HG03060 (cell line): ENCODE results near the gene HOXC11.

Experiments used
- ATAC-seq: cut with Tn5 transposase; IDR thresholded peaks from one replicate; pipeline ENCODE4 v1.9.1; 2021; ENCODE audit warnings: low read depth, moderate number of reproducible peaks; ENCODE audit not compliant: unreplicated experiment

HOXC11 gene

DNA sequence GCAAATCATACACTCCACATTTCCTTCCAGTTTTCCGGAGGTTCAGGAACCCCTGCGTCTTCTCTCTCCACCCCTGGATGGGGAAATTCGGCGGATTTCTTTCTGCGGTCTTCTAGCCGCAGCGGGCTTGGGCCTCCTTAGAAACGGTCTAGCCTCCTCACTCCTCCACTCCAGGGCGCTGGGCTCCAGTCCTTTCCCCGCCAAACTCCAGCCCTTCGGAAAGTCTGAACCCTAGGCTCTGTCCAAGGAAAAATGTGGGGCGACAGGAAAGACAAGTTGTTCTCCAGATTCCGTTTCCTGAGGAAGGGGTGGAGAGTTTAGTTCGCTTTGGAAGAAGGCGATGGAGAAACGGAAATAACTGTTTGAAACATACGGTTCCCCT, 10.6 kb downstream of the HOXC11 start:
- ATAC-seq = no peak

DNA sequence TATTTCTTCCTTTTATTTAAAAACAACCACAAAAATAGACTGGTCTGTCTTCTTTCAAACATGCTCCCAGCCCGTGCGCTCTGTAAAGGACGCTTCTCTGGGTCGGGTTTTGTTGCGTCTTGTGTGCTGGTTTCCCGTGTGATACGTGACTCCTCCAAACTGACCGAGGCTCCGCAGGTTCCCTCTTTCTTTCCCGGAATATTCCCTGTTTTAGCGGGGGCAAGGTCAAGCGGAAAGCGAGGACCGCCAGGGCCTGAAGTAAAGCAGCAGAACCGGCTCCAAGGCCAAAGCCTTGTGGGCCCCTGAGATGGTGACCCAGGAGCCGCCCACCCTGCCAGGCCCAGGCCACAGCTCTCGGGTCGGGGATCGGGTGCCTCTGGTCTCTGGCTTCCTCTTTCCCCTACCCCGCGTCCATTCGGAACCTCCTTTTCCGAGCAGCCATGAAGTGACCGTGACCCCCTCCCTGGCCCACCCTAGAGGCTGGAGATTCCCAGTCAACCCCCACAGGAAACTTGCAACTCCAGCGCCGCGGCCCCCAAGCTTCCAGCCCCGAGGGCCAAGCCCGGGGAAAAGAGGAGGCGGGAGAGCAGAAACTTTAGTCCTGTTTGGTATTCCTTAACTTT, 11.1 kb downstream of the HOXC11 start:
- ATAC-seq = no peak

DNA sequence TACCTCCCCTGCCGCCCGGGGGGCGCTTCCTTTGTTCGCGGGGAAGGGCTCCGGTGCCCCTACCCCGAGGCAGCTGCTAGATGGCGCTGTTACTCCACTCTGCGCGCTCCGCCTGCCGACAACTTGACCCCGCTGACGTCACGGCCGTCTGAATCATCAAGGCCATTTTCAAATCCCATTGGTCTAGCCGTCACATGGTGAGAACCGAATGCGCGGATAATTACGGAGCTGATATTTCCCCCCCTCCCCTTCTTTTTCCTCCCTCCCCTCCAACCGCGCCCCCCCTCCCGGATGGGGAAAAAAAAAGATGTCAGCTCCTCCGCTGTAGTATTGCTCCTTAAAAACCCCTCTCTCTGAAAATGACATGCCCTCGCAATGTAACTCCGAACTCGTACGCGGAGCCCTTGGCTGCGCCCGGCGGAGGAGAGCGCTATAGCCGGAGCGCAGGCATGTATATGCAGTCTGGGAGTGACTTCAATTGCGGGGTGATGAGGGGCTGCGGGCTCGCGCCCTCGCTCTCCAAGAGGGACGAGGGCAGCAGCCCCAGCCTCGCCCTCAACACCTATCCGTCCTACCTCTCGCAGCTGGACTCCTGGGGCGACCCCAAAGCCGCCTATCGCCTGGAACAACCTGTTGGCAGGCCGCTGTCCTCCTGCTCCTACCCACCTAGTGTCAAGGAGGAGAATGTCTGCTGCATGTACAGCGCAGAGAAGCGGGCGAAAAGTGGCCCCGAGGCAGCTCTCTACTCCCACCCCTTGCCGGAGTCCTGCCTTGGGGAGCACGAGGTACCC, 12.2 kb downstream of the HOXC11 start, which contains the start of gene HOXC10:
Gene HOXC10, plus strand, starts transcription at position 246 of the 791 bp plus-strand sequence. Its CDS starts 114 bp downstream, at position 360.
- no peak for ATAC-seq

DNA sequence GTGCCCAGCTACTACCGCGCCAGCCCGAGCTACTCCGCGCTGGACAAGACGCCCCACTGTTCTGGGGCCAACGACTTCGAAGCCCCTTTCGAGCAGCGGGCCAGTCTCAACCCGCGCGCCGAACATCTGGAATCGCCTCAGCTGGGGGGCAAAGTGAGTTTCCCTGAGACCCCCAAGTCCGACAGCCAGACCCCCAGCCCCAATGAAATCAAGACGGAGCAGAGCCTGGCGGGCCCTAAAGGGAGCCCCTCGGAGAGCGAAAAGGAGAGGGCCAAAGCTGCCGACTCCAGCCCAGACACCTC, 12.7 kb downstream of the HOXC11 start:
- ATAC-seq = no peak

- no peak for ATAC-seq
These were observed 13.2 kb downstream of the HOXC11 start for GRCh38 chr12:53985994-53986685.

DNA sequence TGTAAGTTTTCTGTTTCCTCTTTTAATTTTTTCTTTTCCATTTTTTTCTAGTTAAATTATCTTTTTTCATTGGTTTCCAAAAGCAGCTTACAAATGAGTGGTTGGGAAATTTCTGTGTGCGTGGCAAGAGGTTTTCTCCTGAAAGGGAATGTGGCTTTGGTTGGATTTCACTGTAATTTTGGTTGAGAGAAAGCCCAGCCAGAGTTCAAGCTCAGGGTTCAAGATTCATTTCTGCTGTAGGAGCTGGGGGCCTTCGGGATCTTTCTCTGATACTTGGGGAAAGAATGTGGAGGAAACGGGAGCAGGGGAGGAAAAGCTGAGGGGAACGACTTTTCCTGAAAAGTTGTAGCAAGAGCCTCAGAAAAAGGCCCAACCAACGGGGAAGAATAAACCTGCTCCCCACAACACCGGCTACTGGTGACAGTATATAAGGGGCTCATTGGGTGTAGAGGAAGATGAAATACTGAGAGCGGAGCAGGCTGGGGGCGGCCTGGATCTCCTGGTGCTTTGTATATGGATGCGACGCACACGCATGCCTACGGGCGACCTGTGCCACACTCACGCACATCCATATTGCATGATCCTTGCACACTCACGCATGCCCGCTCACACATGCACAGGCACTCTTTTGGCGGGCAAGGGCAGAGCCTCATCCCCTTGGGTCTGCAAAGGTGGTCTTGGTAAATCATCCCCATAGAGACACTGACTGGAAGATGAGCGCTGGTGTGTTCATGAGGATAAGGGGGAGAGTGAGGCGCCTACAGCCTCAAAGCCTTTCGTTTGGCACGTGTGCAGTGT, 14.0 kb downstream of the HOXC11 start:
- no peak for ATAC-seq

- ATAC-seq = no peak
These were observed 14.9 kb downstream of the HOXC11 start for GRCh38 chr12:53987787-53988230.

- ATAC-seq = no peak
These were observed 15.8 kb downstream of the HOXC11 start for GRCh38 chr12:53988541-53989226.

- no peak for ATAC-seq
These were observed 16.5 kb downstream of the HOXC11 start for GRCh38 chr12:53989227-53990113.

DNA sequence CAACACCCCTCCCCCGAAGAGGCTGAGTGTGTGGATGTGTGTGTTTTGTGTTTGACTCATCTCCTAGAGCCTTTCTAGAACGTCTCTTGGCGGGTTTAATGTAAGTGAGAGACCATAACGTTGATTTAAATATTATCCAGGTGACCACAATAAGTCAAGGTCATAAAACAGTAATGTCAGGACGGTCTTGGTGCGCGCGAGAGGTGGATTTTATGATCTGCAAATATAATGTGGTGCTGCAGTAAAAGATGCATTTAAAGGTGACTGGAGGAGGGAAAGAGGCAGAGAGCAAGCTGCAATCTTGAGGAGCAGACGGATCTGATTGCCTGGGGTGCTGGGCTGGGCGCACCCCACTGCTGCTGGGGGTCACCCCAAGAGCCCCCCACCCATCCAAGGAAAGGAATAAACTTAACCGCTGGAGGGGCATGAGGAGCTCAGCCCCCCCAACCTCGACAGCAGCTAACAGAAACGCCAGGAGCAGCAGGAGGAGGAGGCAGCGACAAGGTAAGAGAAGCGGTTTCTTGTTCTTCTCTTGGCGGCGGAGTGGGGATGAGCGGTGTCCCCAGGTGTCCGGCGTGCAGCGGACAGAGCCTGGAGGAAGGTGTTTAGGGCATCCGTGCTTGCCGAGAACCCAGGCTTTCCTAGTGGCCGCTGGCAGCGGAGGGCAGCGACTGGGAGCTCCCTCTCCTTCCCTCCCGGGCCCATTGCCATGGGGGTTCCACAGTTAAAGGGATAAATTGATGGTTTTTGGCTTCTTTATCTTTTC, 17.6 kb downstream of the HOXC11 start:
- ATAC-seq = no peak

- no peak for ATAC-seq
These were observed 18.1 kb downstream of the HOXC11 start for GRCh38 chr12:53991077-53991460.

- no peak for ATAC-seq
These were observed 19.5 kb downstream of the HOXC11 start for GRCh38 chr12:53992377-53992889.

GRCh38 chr12:53993162-53994008, 20.5 kb downstream of the HOXC11 start:
- ATAC-seq = no peak

DNA sequence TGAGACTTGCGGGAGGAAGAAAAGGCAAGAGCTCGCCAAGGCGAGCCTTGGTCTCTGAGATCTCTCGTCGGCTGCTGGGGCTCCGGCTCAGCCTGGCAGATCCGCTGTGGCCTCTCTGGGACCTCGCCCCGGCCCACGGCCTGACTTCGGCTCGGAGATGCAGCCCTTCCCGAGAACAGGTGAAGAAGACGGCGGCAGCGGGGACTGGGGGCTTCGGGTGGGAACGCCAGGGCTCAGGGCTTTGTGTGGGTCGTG, 21.0 kb downstream of the HOXC11 start:
- ATAC-seq = no peak

GRCh38 chr12:53994264-53995001, 21.5 kb downstream of the HOXC11 start:
- no peak for ATAC-seq

GRCh38 chr12:53995002-53995377, 22.1 kb downstream of the HOXC11 start:
- ATAC-seq = no peak
